Small intestine (tissue), 7 donors: ENCODE results near the gene C18orf32. TPM values are rescaled to one million over a fixed set of nuclear protein-coding genes. Genes with fewer than 3 reads are reported as not detected.
"Not testable (repeated sequence)": the region's sequence is repeated elsewhere in the genome, so short reads cannot be mapped to it uniquely, and the experiment has no call there.

Experiments used
- DNase-seq, 2 donors: peaks; one replicate each; pipeline versions ENCODE4 v3.0.0 to v3.0.0-alpha.2; 2013
- FAIRE-seq: peaks from 2 replicates; lab custom pipeline; 2012; peaks lifted over from hg19 to GRCh38; lab: Jason Lieb, UNC
- H3K27ac ChIP-seq, 3 donors: one replicate each; pipeline ENCODE4 v1.5.1; 2013; ENCODE audit warnings: low read length in 2 of 3, mild to moderate bottlenecking in 2 of 3, control low read depth in 1 of 3, inconsistent platforms in 1 of 3, low read depth in 1 of 3, moderate library complexity in 1 of 3
- H3K27me3 ChIP-seq, 3 donors: one replicate each; pipeline ENCODE4 v1.6.1; 2013; ENCODE audit warnings: low read length in 3 of 3, inconsistent platforms in 1 of 3; ENCODE audit not compliant: control insufficient read depth in 3 of 3, insufficient read depth in 3 of 3
- H3K36me3 ChIP-seq, 3 donors: one replicate each; pipeline ENCODE4 v1.6.1; 2013; ENCODE audit warnings: low read length in 3 of 3, inconsistent platforms in 1 of 3, low read depth in 1 of 3, mild to moderate bottlenecking in 1 of 3, moderate library complexity in 1 of 3; ENCODE audit not compliant: control insufficient read depth in 3 of 3, insufficient read depth in 2 of 3
- H3K4me1 ChIP-seq, 3 donors: one replicate each; pipeline ENCODE4 v1.6.1; 2013; ENCODE audit warnings: low read length in 2 of 3, inconsistent platforms in 1 of 3, low read depth in 1 of 3, mild to moderate bottlenecking in 1 of 3, moderate library complexity in 1 of 3; ENCODE audit not compliant: control insufficient read depth in 3 of 3, insufficient read depth in 2 of 3
- H3K4me3 ChIP-seq, 3 donors: one replicate each; pipeline ENCODE4 v1.5.1; 2013; ENCODE audit warnings: low read length in 3 of 3, control low read depth in 1 of 3, inconsistent platforms in 1 of 3, low read depth in 1 of 3, mild to moderate bottlenecking in 1 of 3, moderate library complexity in 1 of 3
- H3K9me3 ChIP-seq, 2 donors: one replicate each; pipeline ENCODE4 v1.6.1; 2013; ENCODE audit warnings: low read depth in 1 of 2, low read length in 1 of 2; ENCODE audit not compliant: control insufficient read depth in 2 of 2, insufficient read depth in 1 of 2
- WGBS, 3 donors: extraction: QIAGEN DNeasy Blood & Tissue Kit; methylation state at CpG; one replicate each; pipeline ENCODE4 v1.1.7; 2013; 5-methylcytosine and 5-hydroxymethylcytosine counted together
- polyA plus RNA-seq, 4 donors: library from polyadenylated mRNA; stranded (reverse) in 3 of 4; unstranded in 1 of 4; fragments of 200-250 nt in 3 of 4; fragments of 120-200 nt in 1 of 4; gene quantifications; one replicate each; pipeline versions ENCODE4 v1.2.1 to v1.2.3, GENCODE V29; 2013
- donor health status: healthy with polysubstance abuse.
- donor health status: control.
- donor health status: control.
- donor health status: Bipolar disorder and iron deficiency.
- donor health status: healthy.

C18orf32 gene
- polyA plus RNA-seq, 4 donors, result 51.8 to 81.0 (median 60.8) TPM

DNA sequence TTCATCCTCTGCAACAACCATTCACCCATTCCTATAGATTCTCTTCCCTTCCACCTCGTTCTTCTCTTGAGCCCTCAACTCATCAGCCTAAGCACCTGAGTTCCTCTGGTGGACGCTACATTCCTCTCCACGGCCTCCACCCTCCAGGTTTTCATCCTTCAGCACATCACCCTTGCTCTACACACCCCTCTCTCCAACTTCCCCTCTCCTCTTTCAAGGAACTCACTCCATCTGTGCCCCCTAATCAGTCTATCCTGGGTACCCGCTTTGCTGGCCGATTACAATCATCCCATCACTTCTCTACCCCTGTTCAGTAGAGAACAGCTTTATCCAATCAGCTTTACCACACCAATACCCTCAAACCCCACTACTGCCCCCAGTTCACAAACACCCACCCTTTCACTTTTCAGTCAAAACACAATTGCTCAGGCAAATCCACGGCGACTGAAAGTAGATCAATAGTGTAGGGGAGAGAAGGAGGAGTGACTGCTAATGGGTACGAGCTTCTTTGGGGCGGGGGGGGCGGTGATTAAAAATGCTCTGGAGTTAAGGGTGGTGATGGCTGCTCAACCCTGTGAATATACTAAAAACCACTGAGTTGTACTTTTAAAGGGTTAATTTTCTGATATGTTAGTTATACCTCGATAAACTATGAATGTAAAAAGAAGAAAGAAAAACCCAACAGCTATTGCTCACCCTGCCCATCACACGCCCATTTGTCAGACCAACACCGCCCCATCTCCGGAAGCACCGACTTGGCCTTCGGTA is 27.4 kb downstream of the C18orf32 start:
- DNase-seq (peak; percentile 19 to 27), FAIRE-seq (no peak)
- H3K4me3 ChIP-seq, result peak overlapping the region; percentile 84 to 93 (median 86)
- WGBS, 3 donors, result 6 to 16% (median 10%) methylated on average over 16 of the region's 16 CpGs
- no peaks in the 10 kb centered on the region for H3K36me3 ChIP-seq
- peaks cover 2 to 12% (median 7%) of the 10 kb centered on the region in 3 donors for H3K4me1 ChIP-seq
- peak overlapping the region in 1 of 3 donors; percentile 90 for H3K27ac ChIP-seq
- no peaks in the 10 kb centered on the region for H3K27me3 ChIP-seq
- H3K9me3 ChIP-seq, result no peaks in the 10 kb centered on the region

DNA sequence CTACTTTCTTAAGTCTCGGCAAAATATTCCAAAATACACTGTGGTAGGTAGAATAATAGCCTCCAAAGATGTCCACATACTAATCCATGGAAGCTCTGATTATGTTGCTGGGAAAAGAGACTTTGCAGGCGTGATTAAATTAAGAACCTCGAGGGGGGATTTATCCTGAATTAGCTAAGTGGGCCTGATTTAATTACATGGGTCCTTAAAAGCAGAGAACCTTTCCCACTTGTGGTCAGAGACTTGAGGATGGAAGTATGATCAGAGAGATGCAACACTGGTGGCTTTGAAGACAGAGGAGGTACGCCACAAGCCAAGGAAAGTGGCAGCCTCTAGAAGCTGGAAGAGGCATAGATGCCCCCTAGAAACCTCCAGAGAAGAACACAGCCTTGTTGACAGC is 29.4 kb downstream of the C18orf32 start:
- 92 to 95% (median 92%) methylated on average over 4 of the region's 4 CpGs for WGBS, 3 donors
- Histone ChIP-seq H3K4me3 (no peak overlapping the region), H3K9me3 (no peaks in the 10 kb centered on the region), H3K36me3 (peaks cover 0 to 4% (median 0%) of the 10 kb centered on the region in 3 donors), H3K27me3 (no peaks in the 10 kb centered on the region), H3K27ac (no peak overlapping the region), H3K4me1 (peaks cover 2 to 12% (median 7%) of the 10 kb centered on the region in 3 donors)
- FAIRE-seq (no peak), DNase-seq (no peak)

DNA sequence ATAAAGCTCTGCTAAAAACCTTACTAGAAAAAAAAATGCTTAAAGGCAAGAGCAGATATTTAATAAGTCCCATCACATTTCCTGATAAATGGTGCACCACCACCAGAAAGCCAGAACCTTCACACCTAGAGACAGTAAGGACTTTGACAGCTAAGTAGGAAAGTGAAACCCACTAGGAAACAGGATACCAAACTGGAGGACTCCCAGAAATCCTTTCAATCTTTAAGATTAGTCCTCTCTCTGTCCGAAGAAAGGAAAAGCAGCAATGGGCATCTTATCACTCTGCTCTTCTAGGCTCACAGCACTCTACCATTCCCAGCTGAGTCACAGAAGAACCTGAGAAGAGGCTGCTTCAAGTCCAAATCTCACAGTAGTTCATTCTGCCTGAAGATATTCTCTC is 30.2 kb downstream of the C18orf32 start:
- no peak overlapping the region for H3K4me3 ChIP-seq
- peaks cover 2 to 12% (median 7%) of the 10 kb centered on the region in 3 donors for H3K4me1 ChIP-seq
- H3K27ac ChIP-seq, result peak overlapping the region in 1 of 3 donors; percentile 24
- peaks cover 0 to 7% of the 10 kb centered on the region in 2 donors for H3K9me3 ChIP-seq
- DNase-seq (peak; percentile 29 to 32), FAIRE-seq (no peak)
- no peaks in the 10 kb centered on the region for H3K27me3 ChIP-seq
- peaks cover 0 to 6% (median 0%) of the 10 kb centered on the region in 3 donors for H3K36me3 ChIP-seq
- WGBS, 3 donors, result 11 to 35% (median 27%) methylated on average over 1 of the region's 1 CpG

- not testable (repeated sequence) for FAIRE-seq, H3K27me3 ChIP-seq, H3K36me3 ChIP-seq, H3K4me3 ChIP-seq, DNase-seq, H3K4me1 ChIP-seq, H3K27ac ChIP-seq
- WGBS, 3 donors, result 98 to 100% (median 99%) methylated on average over 12 of the region's 12 CpGs
- peaks cover 0 to 31% of the 10 kb centered on the region in 2 donors for H3K9me3 ChIP-seq
Measured at GRCh38 chr18:49452534-49452933, 34.5 kb downstream of the C18orf32 start.

- Histone ChIP-seq H3K4me1 (no peaks in the 10 kb centered on the region), H3K27ac (no peak overlapping the region), H3K9me3 (peaks cover 0 to 37% of the 10 kb centered on the region in 2 donors), H3K4me3 (no peak overlapping the region), H3K36me3 (peaks cover 0 to 5% (median 0%) of the 10 kb centered on the region in 3 donors), H3K27me3 (no peaks in the 10 kb centered on the region)
- FAIRE-seq (no peak), DNase-seq (peak; percentile 41 to 75)
- 73 to 78% (median 76%) methylated on average over 3 of the region's 3 CpGs for WGBS, 3 donors
Measured at GRCh38 chr18:49447810-49448745, 39.0 kb downstream of the C18orf32 start.

DNA sequence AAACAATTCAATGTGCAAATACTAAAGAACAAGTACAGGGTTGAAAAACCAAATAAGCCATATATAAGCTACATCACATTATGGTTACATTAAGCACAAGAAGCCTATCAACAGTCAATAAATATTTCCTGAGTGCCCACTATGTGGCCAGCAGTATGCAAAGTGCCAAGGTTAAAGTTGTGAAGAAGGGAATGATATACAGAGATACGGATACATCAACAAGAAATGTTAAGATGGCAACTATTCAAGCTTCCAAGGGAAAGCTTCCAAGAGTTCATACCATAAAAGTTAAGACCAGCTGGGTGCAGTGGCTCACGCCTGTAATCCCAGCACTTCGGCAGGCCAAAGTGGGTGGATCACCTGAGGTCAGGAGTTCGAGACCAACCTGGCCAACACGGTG is 40.6 kb downstream of the C18orf32 start:
- whole genome bisulfite sequencing, 3 donors, result 85 to 92% (median 89%) methylated on average over 5 of the region's 5 CpGs
- H3K36me3 ChIP-seq, result peaks cover 0 to 2% (median 0%) of the 10 kb centered on the region in 3 donors
- no peak for DNase-seq
- no peaks in the 10 kb centered on the region for H3K4me1 ChIP-seq
- H3K27me3 ChIP-seq, result no peaks in the 10 kb centered on the region
- FAIRE-seq, result no peak
- H3K27ac ChIP-seq, result no peak overlapping the region
- peaks cover 0 to 30% of the 10 kb centered on the region in 2 donors for H3K9me3 ChIP-seq
- no peak overlapping the region for H3K4me3 ChIP-seq

GRCh38 chr18:49444581-49444980 is 42.5 kb downstream of the C18orf32 start:
- H3K27me3 ChIP-seq, result no peaks in the 10 kb centered on the region
- no peaks in the 10 kb centered on the region for H3K4me1 ChIP-seq
- no peak for FAIRE-seq
- peaks cover 0 to 24% of the 10 kb centered on the region in 2 donors for H3K9me3 ChIP-seq
- WGBS, 3 donors, result 84 to 94% (median 90%) methylated on average over 3 of the region's 3 CpGs
- no peak overlapping the region for H3K4me3 ChIP-seq
- H3K27ac ChIP-seq, result no peak overlapping the region
- H3K36me3 ChIP-seq, result peaks cover 0 to 2% (median 0%) of the 10 kb centered on the region in 3 donors
- no peak for DNase-seq

DNA sequence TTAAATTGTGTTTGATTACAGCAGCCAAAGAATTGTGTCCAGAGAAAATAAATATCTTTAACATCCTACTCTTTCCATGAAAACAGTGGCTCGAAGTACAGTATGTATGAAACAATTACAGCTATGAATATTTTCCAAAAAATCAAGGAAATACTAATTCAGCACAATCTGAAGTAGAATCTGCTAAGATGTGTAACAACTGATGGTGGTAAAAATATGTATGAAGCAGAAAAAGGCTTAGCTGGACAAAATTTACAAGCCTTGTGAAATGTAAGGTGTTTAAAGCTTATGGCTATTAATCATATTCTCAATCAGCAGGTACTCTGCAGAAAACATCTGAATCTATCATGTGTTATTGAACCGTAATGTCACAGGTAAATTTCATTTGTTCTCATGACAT is 43.2 kb downstream of the C18orf32 start:
- Histone ChIP-seq H3K4me1 (no peaks in the 10 kb centered on the region), H3K9me3 (peaks cover 0 to 18% of the 10 kb centered on the region in 2 donors), H3K36me3 (peaks cover 0 to 2% (median 0%) of the 10 kb centered on the region in 3 donors), H3K4me3 (no peak overlapping the region), H3K27me3 (no peaks in the 10 kb centered on the region), H3K27ac (no peak overlapping the region)
- 89 to 100% (median 95%) methylated on average over 2 of the region's 2 CpGs for WGBS, 3 donors
- FAIRE-seq (no peak), DNase-seq (no peak)
